ENCODE data around the gene SINHCAF. TPM values are rescaled to one million over a fixed set of nuclear protein-coding genes. Genes with fewer than 3 reads are reported as not detected.
"Not testable (repeated sequence)": the region's sequence is repeated elsewhere in the genome, so short reads cannot be mapped to it uniquely, and the experiment has no call there.

Gene SINHCAF
- total and polyA plus RNA-seq, 2 donors from 2014 or later, result 33.1 to 96.2 TPM

- Histone ChIP-seq H3K27me3 (ENCODE audit: control insufficient read depth, insufficient read depth, low read length) (no peaks in the 10 kb centered on the region), H3K4me1 (ENCODE audit: control insufficient read depth in 2 of 3, insufficient read depth in 2 of 3, low read depth in 1 of 3, low read length in 3 of 3) (no peaks in the 10 kb centered on the region), H3K36me3 (ENCODE audit: control insufficient read depth in 2 of 3, insufficient read depth in 3 of 3, low read length in 3 of 3) (no peaks in the 10 kb centered on the region), H3K9ac (ENCODE audit: low read length in 3 of 3) (no peak overlapping the region), H3K9me3 (ENCODE audit: control insufficient read depth in 2 of 3, insufficient read depth in 1 of 3, low read length in 3 of 3) (no peaks in the 10 kb centered on the region), H3K4me3 (ENCODE audit: low read length in 3 of 3) (no peak overlapping the region), H3K27ac (ENCODE audit: low read depth in 2 of 2, low read length in 2 of 2) (no peak overlapping the region)
- no peak for TF ChIP-seq CTCF (IDR thresholded peaks at IDR 0.05; ENCODE audit: borderline replicate concordance, extremely low read depth, insufficient read depth)
- FAIRE-seq, result no peak
- DNase-seq, result no peak
- intact Hi-C loops (cut with DNase I), result no loop called here
Measured at GRCh38 chr12:31259136-31259886, 66.6 kb downstream of the SINHCAF start.

- FAIRE-seq (no peak), DNase-seq (no peak)
- H3K9ac ChIP-seq (ENCODE audit: low read length in 3 of 3), result no peak overlapping the region
- H3K36me3 ChIP-seq (ENCODE audit: control insufficient read depth in 2 of 3, insufficient read depth in 3 of 3, low read length in 3 of 3), result no peaks in the 10 kb centered on the region
- intact Hi-C loops (cut with DNase I), result no loop called here
- H3K9me3 ChIP-seq (ENCODE audit: control insufficient read depth in 2 of 3, insufficient read depth in 1 of 3, low read length in 3 of 3), result no peaks in the 10 kb centered on the region
- TF ChIP-seq CTCF (IDR thresholded peaks at IDR 0.05; ENCODE audit: borderline replicate concordance, extremely low read depth, insufficient read depth), result no peak
- peaks cover 0 to 4% (median 0%) of the 10 kb centered on the region in 3 donors for H3K4me1 ChIP-seq (ENCODE audit: control insufficient read depth in 2 of 3, insufficient read depth in 2 of 3, low read depth in 1 of 3, low read length in 3 of 3)
- no peak overlapping the region for H3K27ac ChIP-seq (ENCODE audit: low read depth in 2 of 2, low read length in 2 of 2)
- H3K27me3 ChIP-seq (ENCODE audit: control insufficient read depth, insufficient read depth, low read length), result no peaks in the 10 kb centered on the region
- H3K4me3 ChIP-seq (ENCODE audit: low read length in 3 of 3), result no peak overlapping the region
Measured at GRCh38 chr12:31257784-31258183, 68.2 kb downstream of the SINHCAF start.

- H3K4me3 ChIP-seq (ENCODE audit: low read length in 3 of 3), result not testable (repeated sequence)
Measured at GRCh38 chr12:31251707-31252611, 74.0 kb downstream of the SINHCAF start.

GRCh38 chr12:31250179-31250578 lies 75.8 kb downstream of the SINHCAF start:
- TF ChIP-seq CTCF (IDR thresholded peaks at IDR 0.05; ENCODE audit: borderline replicate concordance, extremely low read depth, insufficient read depth), result no peak
- FAIRE-seq, result no peak
- no peak overlapping the region for H3K4me3 ChIP-seq (ENCODE audit: low read length in 3 of 3)
- H3K27me3 ChIP-seq (ENCODE audit: control insufficient read depth, insufficient read depth, low read length), result no peaks in the 10 kb centered on the region
- H3K27ac ChIP-seq (ENCODE audit: low read depth in 2 of 2, low read length in 2 of 2), result no peak overlapping the region
- H3K36me3 ChIP-seq (ENCODE audit: control insufficient read depth in 2 of 3, insufficient read depth in 3 of 3, low read length in 3 of 3), result no peaks in the 10 kb centered on the region
- H3K9ac ChIP-seq (ENCODE audit: low read length in 3 of 3), result no peak overlapping the region
- DNase-seq, result no peak
- intact Hi-C loops (cut with DNase I), result no loop called here
- peaks cover 0 to 4% (median 0%) of the 10 kb centered on the region in 3 donors for H3K4me1 ChIP-seq (ENCODE audit: control insufficient read depth in 2 of 3, insufficient read depth in 2 of 3, low read depth in 1 of 3, low read length in 3 of 3)
- H3K9me3 ChIP-seq (ENCODE audit: control insufficient read depth in 2 of 3, insufficient read depth in 1 of 3, low read length in 3 of 3), result no peaks in the 10 kb centered on the region

More at GRCh38 chr12:31251707-31252611, 74.0 kb downstream of the SINHCAF start:
- H3K4me1 ChIP-seq (ENCODE audit: control insufficient read depth in 2 of 3, insufficient read depth in 2 of 3, low read depth in 1 of 3, low read length in 3 of 3); H3K27ac ChIP-seq (ENCODE audit: low read depth in 2 of 2, low read length in 2 of 2); DNase-seq; H3K9ac ChIP-seq (ENCODE audit: low read length in 3 of 3); H3K27me3 ChIP-seq (ENCODE audit: control insufficient read depth, insufficient read depth, low read length); intact Hi-C loops (cut with DNase I); H3K9me3 ChIP-seq (ENCODE audit: control insufficient read depth in 2 of 3, insufficient read depth in 1 of 3, low read length in 3 of 3); H3K36me3 ChIP-seq (ENCODE audit: control insufficient read depth in 2 of 3, insufficient read depth in 3 of 3, low read length in 3 of 3): not testable (repeated sequence)
- FAIRE-seq, result peak; percentile 96
